Loucy (cell line): ENCODE data around the gene RNF152.

Experiments used
- H2AFZ ChIP-seq: fragments of 200-600 bp; sonication (generic); 2 replicates; pipeline ENCODE4 v1.6.0; 2016; ENCODE audit warnings: antibody characterized with exemption, mild to moderate bottlenecking, low read length, moderate library complexity
- H3F3A ChIP-seq: fragments of 200-600 bp; 2 replicates; pipeline ENCODE4 v1.6.0; 2016; ENCODE audit warnings: antibody characterized with exemption, low read depth, mild to moderate bottlenecking
- H3K27me3 ChIP-seq: fragments of 200-600 bp; sonication (generic); 2 replicates; pipeline ENCODE4 v1.6.1; 2014; ENCODE audit warnings: low read length, mild to moderate bottlenecking; ENCODE audit not compliant: insufficient read depth, poor library complexity, severe bottlenecking
- H3K36me3 ChIP-seq: fragments of 200-600 bp; sonication (generic); 2 replicates; pipeline ENCODE4 v1.6.1; 2016; ENCODE audit warnings: low read length; ENCODE audit not compliant: insufficient read depth
- H3K4me1 ChIP-seq: fragments of 200-600 bp; sonication (generic); 2 replicates; pipeline ENCODE4 v1.5.1; 2014; ENCODE audit warnings: low read length, mild to moderate bottlenecking; ENCODE audit not compliant: insufficient read depth, poor library complexity, severe bottlenecking
- H3K4me2 ChIP-seq: fragments of 200-600 bp; sonication (generic); 2 replicates; pipeline ENCODE4 v1.6.0; 2014; ENCODE audit warnings: antibody characterized with exemption, low read length, low read depth, mild to moderate bottlenecking; ENCODE audit not compliant: poor library complexity, severe bottlenecking
- H3K4me3 ChIP-seq: fragments of 200-600 bp; sonication (generic); 2 replicates; pipeline ENCODE4 v1.5.1; 2014; ENCODE audit warnings: low read length, mild to moderate bottlenecking, mixed read lengths; ENCODE audit not compliant: poor library complexity, severe bottlenecking
- H3K79me2 ChIP-seq: fragments of 200-600 bp; sonication (generic); 2 replicates; pipeline ENCODE4 v1.6.1; 2014; ENCODE audit warnings: low read length; ENCODE audit not compliant: insufficient read depth
- H3K9ac ChIP-seq: fragments of 200-600 bp; sonication (generic); 2 replicates; pipeline ENCODE4 v1.6.0; 2014; ENCODE audit warnings: mild to moderate bottlenecking, low read depth, low read length, moderate library complexity; ENCODE audit not compliant: poor library complexity, severe bottlenecking
- H3K9me2 ChIP-seq: fragments of 200-600 bp; sonication (generic); replicated peaks from 2 replicates; pipeline ENCODE4 v1.6.1; 2016; ENCODE audit warnings: low read depth, low read length, mixed read lengths
- H3K9me3 ChIP-seq: fragments of 200-600 bp; sonication (generic); 2 replicates; pipeline ENCODE4 v1.6.1; 2014; ENCODE audit warnings: mild to moderate bottlenecking, antibody characterized with exemption, low read length, low read depth; ENCODE audit not compliant: insufficient read depth
- H4K20me1 ChIP-seq: fragments of 200-600 bp; sonication (generic); 2 replicates; pipeline ENCODE4 v1.6.0; 2014; ENCODE audit warnings: antibody characterized with exemption, low read length, mild to moderate bottlenecking; ENCODE audit not compliant: insufficient read depth, poor library complexity, severe bottlenecking
- EZH2phosphoT487 ChIP-seq: fragments of 200-600 bp; IDR thresholded peaks from 2 replicates; pipeline ENCODE4 v1.6.1; 2018; ENCODE audit warnings: antibody characterized with exemption, mild to moderate bottlenecking, moderate library complexity, borderline replicate concordance
- TF ChIP-seq, protein P1 (sequence below): fragments of 200-600 bp; sonication (generic); conservative IDR thresholded peaks from 2 replicates; pipeline ENCODE4 v1.5.1; 2014; ENCODE audit warnings: mild to moderate bottlenecking, antibody characterized with exemption, low read length

RNF152 gene

GRCh38 chr18:61896118-61896517 is 3.3 kb upstream of the RNF152 start:
- H3K9ac ChIP-seq, result no peak overlapping the region
- H3K27me3 ChIP-seq, result peaks cover 24% of the 10 kb centered on the region
- H3K9me2 ChIP-seq, result no peaks in the 10 kb centered on the region
- H3K4me1 ChIP-seq, result peaks cover 5% of the 10 kb centered on the region
- H3K79me2 ChIP-seq, result no peaks in the 10 kb centered on the region
- no peak overlapping the region for H2AFZ ChIP-seq
- H4K20me1 ChIP-seq, result no peaks in the 10 kb centered on the region
- H3F3A ChIP-seq, result no peaks in the 10 kb centered on the region
- no peak for TF ChIP-seq EZH2phosphoT487
- TF ChIP-seq, protein P1, sequence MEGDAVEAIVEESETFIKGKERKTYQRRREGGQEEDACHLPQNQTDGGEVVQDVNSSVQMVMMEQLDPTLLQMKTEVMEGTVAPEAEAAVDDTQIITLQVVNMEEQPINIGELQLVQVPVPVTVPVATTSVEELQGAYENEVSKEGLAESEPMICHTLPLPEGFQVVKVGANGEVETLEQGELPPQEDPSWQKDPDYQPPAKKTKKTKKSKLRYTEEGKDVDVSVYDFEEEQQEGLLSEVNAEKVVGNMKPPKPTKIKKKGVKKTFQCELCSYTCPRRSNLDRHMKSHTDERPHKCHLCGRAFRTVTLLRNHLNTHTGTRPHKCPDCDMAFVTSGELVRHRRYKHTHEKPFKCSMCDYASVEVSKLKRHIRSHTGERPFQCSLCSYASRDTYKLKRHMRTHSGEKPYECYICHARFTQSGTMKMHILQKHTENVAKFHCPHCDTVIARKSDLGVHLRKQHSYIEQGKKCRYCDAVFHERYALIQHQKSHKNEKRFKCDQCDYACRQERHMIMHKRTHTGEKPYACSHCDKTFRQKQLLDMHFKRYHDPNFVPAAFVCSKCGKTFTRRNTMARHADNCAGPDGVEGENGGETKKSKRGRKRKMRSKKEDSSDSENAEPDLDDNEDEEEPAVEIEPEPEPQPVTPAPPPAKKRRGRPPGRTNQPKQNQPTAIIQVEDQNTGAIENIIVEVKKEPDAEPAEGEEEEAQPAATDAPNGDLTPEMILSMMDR, result no peak
- no peak overlapping the region for H3K4me3 ChIP-seq
- no peaks in the 10 kb centered on the region for H3K36me3 ChIP-seq
- H3K9me3 ChIP-seq, result no peaks in the 10 kb centered on the region
- no peak overlapping the region for H3K4me2 ChIP-seq

- peaks cover 24% of the 10 kb centered on the region for H3K27me3 ChIP-seq
- TF ChIP-seq EZH2phosphoT487, result no peak
- TF ChIP-seq, protein P1, result no peak
Observed at GRCh38 chr18:61894751-61895524, 2.1 kb upstream of the RNF152 start.

DNA sequence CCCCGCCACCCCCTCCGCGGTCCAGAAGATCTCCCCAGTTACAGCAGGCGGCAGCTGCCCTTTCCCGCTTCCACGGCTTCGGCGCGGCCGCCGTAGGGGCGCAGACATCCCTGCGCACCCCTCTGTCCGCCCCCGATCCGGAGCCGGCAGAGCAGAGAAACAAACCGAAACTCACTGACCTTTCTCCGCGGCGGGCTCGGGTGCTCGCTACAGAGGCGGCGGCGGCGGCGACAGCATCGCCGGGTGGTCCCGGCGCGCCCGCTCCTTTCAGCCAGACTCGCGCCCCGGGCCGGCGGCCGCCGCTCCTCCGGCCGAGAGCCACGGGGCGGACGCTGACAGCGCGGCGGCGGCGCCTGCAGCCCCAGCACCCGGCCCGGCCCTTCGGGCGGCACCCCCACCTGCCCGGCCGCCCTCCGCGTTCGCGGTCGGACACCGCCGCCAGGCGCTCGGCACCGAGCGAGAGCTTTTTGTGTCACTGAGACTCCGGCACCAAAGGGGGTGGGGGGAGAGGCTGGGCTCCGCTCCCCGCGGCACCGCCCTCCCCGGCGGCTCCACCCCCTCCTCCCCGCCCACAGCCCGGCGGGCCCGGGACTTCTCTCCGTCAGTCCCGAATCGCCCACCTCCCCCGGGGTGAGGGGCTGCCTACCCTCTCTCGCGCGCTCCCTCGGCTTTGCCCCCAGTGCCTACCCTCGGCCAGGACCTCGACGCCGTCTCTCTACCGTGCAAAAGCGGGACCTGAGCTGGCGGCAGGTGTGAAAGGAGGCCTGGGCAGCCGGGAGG is 1.4 kb upstream of the RNF152 start:
- Histone ChIP-seq H2AFZ (peak overlapping the region; percentile 82), H3K4me3 (peak overlapping the region; percentile 79), H3F3A (no peaks in the 10 kb centered on the region), H3K79me2 (no peaks in the 10 kb centered on the region), H3K9me3 (no peaks in the 10 kb centered on the region), H3K27me3 (peaks cover 24% of the 10 kb centered on the region), H3K4me1 (peaks cover 9% of the 10 kb centered on the region), H3K9ac (peak overlapping the region; percentile 61), H3K4me2 (peak overlapping the region; percentile 90), H4K20me1 (no peaks in the 10 kb centered on the region), H3K36me3 (no peaks in the 10 kb centered on the region), H3K9me2 (no peaks in the 10 kb centered on the region)
- TF ChIP-seq, protein P1, result peak; percentile 21; the same call in 1 of the 2 replicates
- no peak for TF ChIP-seq EZH2phosphoT487

More at GRCh38 chr18:61894751-61895524, 2.1 kb upstream of the RNF152 start:
- H3K36me3 ChIP-seq, result no peaks in the 10 kb centered on the region
- H3K4me3 ChIP-seq, result peak overlapping the region; percentile 79
- no peaks in the 10 kb centered on the region for H3K9me2 ChIP-seq
- no peak overlapping the region for H3K9ac ChIP-seq
- H3K79me2 ChIP-seq, result no peaks in the 10 kb centered on the region
- no peaks in the 10 kb centered on the region for H4K20me1 ChIP-seq
- peak overlapping the region; percentile 82 for H2AFZ ChIP-seq
- H3F3A ChIP-seq, result no peaks in the 10 kb centered on the region
- H3K4me1 ChIP-seq, result peaks cover 5% of the 10 kb centered on the region
- H3K9me3 ChIP-seq, result no peaks in the 10 kb centered on the region
- peak overlapping the region; percentile 90 for H3K4me2 ChIP-seq
